ELR (cell line): Measurements from ENCODE around the gene MCTS1.
"Not testable (repeated sequence)": the region's sequence is repeated elsewhere in the genome, so short reads cannot be mapped to it uniquely, and the experiment has no call there.

ENCODE experiments used
- DNase-seq: peaks from one replicate; pipeline ENCODE4 v3.0.0-alpha.2; 2015; ENCODE audit warnings: low read depth

The MCTS1 gene, protein sequence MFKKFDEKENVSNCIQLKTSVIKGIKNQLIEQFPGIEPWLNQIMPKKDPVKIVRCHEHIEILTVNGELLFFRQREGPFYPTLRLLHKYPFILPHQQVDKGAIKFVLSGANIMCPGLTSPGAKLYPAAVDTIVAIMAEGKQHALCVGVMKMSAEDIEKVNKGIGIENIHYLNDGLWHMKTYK

DNA sequence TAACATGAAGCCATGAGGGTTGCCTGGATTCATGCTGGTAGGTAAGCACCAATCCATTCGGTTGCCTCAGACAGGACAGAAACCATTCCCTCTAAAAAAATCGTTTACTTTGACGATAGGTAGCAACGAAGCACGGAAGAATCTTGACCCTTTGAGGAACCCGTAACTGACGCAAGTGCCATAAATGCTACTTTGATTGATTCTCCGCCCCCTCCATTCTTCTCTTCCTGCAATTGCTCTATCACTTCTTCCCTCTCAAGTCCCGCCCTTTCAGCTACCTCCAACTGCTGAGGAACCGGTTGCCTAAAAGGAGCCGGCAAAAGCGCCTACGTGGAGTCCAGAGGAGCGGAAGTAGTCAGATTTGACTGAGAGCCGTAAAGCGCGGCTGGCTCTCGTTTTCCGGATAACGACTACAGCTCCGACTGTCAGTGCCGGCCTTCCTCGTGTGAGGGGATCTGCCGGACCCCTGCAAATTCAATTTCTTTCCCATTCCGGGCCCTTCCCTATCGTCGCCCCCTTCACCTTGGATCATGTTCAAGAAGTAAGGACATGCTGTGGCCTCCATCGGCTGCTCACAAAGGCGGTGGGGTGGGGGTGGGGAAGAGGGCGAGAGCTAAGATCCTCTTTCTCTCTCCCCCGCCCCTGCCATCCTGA, at the start of gene MCTS1:
Gene MCTS1, plus strand, starts transcription at position 395 of the 654 bp plus-strand sequence. Its CDS starts 136 bp downstream, at position 531.
- peak; percentile 96 for DNase-seq

DNA sequence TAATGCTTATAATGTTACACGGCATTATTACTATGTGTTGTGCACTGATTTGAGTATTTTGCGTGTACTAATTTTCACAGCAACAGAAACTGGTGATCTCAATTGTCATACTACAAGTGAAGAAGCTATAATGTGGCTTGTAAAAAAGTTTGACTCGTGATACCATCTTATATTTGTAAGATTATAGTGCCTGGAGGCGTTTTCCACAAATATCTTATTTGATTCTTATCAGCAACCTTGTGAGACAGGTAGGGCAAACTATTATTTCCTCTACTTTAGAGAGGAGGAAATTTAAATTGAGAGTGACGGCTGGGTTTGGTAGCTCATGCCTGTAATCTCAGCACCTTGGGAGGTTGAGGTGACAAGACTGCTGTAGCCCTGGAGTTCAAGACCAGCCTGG, 47.6 kb upstream of the MCTS1 start:
- DNase-seq, result no peak

DNA sequence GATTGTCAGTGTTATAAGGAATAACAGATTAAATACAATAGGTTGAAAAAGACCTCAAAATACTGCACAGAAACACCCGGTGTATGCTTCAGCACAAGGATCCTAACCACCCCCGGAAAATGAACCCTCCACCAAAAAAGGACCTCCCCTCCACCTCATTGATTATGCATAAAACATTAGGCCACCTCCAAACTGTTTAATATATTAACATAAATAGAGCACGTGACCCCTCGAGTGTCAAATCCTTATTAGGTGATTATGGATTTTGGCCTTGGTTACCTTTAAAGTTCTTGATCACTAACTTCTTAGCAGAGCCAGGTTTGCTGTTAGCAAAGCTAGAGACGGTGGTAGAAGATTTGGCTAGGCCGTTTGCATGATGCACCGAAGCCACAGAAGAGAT, 44.1 kb upstream of the MCTS1 start:
- no peak for DNase-seq

DNA sequence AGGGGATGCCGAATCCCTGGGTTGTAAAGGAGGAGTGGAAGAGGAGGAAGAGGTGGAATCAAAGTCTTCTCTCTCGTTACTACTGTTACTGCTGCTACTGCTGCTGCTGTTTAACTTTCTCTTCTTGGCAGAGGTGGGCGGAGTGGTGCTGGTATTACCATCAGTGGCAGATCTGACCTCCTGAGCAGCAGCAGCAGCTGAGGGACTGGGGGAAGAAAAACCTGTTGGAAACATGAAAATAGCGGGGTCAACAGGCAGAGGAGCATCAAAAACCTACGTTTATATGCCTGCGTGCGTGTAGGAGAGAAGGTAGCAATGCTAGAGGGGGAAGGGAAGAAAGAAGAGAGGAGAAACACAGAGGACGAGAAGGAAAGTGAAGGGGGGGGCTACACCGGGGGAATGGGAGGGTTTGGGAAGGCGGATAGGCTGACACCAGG, 43.5 kb upstream of the MCTS1 start:
- DNase-seq, result peak; percentile 47

DNA sequence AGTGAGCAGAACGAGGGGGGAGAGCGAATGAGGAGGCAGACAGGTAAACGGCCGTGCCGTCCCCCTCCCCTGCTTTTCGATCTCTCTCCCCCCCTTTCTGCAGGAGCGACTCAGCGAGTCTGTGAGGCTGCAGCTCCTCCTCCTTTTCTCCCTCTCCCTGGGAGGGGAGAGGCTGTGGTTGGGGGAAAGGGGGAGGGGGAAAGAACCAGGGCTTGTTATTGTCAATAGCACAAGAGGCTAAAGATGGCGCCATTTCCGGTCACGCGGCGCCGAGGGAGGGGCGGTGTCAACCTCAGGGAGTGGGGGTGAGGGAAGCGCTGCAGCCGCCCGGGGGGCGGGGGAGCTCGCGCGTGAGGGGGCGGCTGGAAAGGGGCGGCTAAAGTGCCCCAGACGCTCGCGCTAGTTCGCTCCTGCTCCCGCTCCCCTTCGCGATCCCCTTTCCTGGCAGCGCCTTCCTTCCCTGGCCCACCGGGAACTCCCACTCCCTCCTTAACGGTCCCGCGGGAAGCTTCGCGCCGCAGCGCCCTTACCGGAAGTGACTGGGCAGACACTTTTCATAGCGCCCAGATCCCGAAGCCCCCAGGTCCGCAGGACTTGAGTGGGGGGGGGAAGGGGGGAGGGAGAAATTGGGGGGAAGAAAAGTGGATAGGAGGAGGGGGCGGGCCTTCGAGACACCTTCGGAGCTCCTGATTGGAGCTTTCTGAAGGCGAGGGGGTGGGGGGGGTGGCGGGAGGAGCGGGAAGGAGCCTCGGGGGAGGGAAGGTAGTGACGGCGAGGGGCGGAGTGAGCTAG, 42.9 kb upstream of the MCTS1 start, which contains the start of gene CUL4B:
Gene CUL4B, minus strand, starts transcription at position 121 of the 792 bp plus-strand sequence. CDS start 324 bp downstream, outside the sequence.
- peak; percentile 92 for DNase-seq

DNA sequence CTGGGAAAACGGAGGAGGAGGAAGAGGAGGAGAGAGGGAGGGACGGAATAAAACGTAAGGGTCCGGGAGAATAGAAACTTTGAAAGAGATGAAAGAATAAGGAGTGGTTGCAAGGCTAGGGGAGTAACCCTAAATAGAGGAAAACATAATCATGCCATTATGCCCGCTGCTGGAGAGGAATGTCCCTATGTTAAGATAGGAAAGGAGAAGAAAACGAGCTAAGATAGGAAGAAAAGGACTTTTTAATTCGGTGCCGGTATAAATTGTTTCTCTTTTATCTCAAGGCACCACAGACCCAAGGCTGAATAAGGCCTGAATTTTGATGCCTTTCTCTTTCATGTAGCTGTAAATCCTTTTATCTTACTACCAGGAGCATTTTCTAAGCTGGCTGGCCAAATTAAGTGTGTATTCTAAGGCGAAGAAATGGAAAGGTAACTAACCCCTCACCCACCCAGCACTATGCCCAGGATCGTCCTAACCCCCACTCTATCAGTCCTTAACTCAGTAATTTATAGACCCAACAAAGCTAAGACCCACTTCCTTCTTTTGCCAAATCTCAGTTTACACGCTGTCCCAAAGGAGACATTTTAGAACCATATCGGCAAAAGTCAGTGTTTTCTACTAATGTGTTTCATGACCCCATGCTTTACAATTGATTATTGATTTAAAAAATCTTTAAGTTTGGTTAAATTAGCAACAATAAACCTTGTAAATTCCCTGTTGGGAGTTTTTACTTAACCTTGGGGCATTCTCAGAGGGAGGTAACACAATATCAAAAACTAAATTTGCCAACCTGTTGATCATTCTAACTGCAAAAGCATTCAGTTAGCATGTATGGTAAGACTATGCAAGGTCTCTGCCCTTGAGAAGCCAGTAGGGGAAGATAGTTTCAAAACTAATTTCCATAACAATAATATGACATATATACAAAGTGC, 42.0 kb upstream of the MCTS1 start:
- DNase-seq, result no peak

DNA sequence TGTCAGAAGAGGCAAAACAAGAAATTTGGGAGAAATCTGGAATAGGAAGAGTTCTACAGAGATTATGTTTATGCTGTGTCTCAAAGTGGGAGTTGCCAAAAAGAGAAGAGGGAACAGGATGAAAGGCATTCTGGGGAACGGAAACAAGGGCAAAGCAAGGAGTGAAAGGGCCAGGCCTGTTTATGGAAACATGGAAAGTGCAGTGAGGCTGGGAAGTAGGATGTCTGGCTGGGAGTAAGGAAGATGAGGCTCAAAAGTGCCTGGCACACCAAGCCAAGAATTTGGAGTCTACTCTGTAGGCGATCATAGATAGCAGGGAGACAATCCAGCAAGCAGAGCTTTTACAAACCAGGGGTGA, 41.4 kb upstream of the MCTS1 start:
- no peak for DNase-seq

DNA sequence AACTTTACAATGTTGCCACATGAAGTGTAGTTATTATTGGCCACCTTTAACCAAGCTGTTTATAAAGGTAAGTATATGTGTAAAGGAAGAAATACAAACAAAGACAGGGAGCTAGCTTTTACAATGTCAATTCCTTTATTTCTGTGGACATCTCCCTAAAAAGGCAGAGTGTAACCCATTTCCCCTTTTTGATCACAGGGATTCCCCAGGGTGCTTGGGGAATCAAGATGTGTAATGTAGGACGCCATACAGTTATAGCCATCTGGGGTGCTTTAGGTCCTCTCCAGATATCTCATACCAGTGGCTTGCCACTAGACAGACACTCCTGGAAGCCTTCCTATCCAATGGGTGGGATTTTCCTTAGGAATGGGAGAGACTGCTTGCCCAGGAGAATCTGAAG, 39.0 kb upstream of the MCTS1 start:
- DNase-seq, result no peak

DNA sequence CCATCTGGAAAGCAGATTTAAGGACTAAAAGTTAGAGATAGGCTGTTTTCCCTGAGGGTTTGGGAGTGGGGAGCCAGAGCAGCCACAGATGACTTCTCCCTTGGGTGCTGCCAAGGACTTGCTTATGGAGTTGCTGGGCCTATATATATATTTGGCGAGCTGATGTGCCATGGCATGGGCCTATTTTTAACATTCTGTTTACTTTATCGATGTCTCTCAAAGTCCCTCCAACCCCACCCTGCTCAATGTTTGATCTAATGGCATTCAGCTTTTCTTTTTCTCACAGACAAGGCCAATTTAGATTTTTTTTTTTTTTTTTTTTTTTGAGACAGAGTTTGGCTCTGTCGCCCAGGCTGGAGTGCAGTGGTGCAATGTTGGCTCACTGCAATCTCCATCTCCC, 37.1 kb upstream of the MCTS1 start:
- DNase-seq, result no peak

DNA sequence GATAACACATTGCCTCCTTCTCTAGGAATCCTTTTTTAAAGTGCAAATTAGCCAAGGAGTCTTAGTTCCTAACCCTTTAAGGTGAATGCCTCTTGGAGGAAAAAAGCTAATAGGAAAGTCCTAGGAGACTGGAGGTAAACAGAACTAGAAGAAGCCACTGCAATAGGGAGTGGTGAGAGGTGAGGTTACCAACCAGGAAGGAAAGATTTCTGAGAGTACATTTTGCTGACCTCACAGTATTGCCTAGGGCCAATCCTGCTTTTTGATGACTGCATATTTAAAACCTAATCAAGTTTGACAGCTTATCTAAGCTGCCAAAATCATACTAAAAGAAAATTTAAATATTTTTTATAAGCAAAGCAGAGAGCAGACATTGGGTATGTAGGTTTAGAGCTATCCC, 35.9 kb upstream of the MCTS1 start:
- DNase-seq, result no peak

DNA sequence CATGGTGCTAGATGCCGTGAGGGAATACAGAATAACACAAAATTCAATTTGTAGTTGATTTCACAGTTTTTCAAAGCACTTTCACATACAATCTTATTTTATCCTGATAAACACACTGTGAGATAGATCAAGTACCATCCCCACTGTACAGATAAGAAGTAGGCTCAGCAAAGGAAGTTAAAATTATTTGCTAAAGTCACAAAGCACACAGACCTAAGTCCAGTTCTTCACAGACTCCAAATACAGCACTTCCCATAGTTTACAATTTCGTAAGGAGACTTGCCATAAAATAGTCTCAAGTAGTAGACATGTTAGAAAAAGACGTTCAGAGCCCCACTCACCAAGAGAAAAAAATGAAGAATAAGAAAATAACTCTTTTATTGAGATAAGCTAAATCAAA, 35.3 kb upstream of the MCTS1 start:
- DNase-seq, result no peak

DNA sequence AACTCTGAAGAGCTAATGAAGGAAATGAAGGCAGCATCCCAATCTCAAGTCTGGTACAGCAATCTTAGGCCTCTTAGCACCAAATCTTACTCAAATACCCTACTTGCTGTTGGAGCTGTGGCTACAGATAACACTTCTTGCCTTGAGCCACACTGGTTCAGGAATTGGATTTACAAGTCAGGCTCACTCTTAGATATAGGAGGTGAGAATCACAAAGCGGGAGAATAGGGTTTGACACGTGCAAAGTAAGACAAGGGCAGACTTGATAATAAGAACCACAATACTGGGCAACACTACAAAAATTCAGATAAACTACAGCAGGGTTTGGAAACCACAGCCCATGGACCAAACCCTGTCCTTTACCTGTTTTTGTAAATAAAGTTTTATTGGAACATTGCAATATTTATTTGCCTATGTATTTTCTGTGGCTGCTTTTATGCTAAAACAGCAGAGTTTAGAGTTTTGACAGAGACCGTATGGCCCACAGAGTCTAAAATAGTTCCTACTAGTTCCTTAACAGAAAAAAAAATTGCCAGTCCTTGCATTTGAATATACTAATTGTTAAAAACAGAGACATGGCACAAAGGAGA, 33.8 kb upstream of the MCTS1 start:
- DNase-seq, result no peak

DNA sequence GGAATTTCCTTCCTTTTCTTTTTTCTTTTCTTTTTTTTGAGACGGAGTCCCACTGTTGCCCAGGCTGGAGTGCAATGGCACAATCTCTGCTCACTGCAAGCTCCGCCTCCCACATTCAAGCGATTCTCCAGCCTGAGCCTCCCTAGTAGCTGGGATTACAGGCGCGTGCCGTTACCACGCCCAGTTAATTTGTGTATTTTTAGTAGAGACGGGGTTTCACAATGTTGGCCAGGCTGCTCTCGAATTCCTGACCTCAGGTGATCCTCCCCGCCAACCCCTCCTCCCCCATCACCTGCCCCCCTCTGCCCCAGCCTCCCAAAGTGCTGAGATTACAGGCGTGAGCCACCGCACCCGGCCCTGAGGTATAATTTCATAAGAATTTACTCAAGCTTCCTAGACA, 30.1 kb upstream of the MCTS1 start:
- DNase-seq, result not testable (repeated sequence)

DNA sequence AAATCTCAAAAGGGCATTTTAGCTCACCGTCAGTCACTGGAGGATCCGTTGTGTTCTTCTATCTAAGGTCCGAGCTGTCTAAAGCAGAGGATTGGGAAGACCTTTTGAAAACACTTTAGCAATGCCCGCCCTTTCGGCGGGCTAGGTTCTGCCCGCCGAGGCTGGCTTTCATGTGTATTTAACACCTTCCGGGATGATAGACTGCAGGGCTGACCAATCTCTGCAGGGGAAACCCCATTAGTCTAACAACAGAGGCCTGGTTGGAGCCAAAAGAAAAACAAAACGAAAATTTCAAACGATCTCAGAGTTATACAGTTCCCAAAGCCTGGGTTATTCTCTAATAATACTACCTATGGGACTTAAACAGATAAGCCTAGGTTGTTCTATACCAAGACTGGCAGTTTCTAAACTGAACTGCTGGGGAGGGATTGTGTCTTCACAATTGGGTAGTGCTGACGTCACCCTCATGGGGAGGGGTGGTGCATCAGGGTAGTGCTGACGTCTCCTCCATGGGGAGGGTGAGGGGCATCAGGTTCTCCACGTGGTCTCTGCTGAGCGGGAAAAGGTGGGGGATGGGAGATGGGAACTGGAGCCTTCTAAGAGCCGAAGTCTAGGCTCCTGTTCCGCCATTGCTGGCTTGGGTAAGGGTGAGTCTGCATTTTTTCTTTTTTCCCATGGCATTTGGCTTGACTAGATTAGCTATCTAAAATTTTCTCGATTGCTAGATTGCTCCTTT, 28.4 kb upstream of the MCTS1 start:
- DNase-seq, result no peak

DNA sequence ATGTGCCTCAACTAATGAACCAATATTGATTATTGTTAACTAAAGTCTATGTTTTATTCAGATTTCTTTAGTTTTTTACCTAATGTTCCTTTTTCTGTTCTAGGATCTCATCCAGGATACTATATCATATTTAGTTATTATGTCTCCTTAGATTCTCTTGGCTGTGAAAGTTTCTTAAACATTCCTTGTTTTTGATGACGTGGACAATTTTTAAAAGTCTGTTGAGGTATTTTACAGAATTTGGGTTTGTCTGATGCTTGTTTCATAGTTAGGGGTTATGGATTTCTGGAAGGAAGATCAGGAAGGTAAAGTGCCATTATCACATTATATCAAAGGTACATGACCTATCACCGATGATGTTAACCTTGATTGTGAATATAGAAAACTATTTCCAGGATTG, 18.2 kb upstream of the MCTS1 start:
- no peak for DNase-seq

DNA sequence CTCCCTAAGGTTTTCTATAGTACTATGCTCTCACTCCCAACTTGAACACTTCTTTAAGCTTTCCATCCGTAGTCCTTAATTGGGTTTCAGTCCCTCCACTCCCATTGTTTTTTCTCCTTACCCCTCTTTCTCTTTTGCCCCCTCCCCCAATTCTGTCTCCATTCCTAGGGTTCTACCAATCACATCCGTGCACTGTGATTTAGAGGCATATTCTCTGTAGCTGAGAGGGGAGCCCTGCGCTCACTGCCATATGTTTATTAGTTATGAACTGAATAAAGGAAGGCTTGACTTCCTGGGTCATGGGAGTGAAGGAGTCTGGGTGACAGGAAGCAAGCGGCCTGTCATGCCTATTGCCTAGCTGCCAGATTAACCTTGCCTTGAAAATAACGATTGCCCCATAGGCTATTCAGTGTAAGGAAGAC, 471 bp downstream of the MCTS1 start:
- peak; percentile 64 for DNase-seq

DNA sequence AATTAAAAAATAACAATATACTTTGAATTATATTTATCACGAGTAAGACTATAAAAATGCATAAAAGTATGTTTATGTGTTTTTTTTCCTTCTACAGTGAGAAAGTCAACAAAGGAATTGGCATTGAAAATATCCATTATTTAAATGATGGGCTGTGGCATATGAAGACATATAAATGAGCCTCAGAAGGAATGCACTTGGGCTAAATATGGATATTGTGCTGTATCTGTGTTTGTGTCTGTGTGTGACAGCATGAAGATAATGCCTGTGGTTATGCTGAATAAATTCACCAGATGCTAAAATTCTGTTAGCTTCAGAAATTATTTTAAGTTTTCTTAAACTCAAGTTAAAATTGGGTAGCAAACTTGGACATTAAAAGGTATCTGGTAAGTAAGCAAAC, 8.2 kb downstream of the MCTS1 start:
- DNase-seq, result no peak

DNA sequence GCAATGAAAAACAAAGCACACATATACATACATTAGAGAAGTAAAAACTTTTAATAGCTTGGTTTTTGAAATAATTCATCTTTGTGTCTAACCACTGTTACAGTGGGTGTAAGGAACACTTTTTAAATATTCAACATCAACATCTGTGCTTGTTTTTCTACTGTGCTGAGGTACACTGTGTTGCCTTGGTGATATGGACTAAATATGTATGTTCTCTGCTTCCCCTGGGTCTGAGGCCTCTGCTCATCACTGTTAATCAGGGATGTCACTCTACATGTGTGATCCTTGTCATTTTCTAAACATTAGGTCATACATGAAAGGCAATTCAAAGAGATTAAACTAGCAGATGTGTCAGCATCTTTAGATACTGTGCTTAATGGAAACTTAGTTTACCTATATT, 10.9 kb downstream of the MCTS1 start:
- DNase-seq, result no peak

DNA sequence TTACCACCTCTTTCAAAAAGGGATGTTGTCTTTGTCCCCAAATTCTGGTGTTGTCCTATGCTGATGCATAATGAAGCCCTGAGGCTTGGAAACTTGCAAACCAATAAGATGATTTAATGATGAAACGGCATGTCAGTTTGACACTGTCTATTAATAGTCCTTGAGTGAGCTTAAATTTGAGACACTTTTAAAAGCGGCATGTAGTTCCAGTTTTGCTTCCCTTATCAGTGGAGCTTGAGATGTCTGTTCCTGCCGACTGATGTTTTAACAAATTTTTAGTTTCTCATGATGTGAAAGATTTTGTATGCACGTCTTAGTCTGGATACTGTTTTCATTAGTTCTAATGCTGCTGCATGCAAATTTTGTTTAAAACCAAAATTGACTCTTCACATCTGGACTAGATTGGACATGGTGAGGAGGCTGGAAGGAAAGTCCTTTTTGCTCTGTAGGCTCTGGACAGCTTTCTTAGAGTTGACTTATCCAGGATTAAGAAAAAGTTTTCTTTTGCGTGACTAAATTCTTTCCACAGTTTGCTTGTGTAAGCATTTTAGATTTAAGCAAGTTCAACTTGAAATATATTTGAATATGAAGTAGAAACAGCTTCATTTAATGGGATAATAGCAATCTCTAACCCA, 14.2 kb downstream of the MCTS1 start:
- DNase-seq, result no peak

DNA sequence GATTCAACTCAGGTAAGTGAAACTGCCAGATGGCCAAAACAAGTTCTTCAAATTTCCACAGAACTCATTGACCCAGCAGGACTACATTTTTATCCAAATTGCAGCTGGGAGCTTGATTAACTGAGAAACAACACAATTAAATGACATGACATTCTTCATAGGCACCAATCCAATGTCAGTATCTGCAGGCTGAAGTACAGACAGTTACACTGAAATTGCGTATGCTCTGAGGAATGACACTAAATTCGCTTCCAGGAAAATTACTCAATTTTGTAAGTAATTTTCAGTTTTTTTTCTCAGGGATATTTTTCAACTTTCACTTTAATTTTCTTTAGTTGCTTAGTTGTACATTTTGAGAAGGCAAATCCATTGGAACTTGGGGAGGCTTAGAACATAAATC, 21.5 kb downstream of the MCTS1 start:
- DNase-seq, result no peak
